Head of caudate nucleus (tissue), 42 donors: Measurements from ENCODE around the gene ADAM33.
A peak's percentile ranks its signal among the peaks of the same experiment; 100 is the strongest.

Experiments used
- DNase-seq, 42 donors: peaks; one replicate each; pipeline versions ENCODE4 v3.0.0 to v3.0.0-alpha.2; 2020 to 2021; ENCODE audit warnings: mixed read lengths in 7 of 42
- intact Hi-C: fragments of 100-400 bp; cut with DNase I; formaldehyde crosslinking; loops from one replicate; pipeline ENCODE4 v1.15.0; 2022

Gene ADAM33

DNA sequence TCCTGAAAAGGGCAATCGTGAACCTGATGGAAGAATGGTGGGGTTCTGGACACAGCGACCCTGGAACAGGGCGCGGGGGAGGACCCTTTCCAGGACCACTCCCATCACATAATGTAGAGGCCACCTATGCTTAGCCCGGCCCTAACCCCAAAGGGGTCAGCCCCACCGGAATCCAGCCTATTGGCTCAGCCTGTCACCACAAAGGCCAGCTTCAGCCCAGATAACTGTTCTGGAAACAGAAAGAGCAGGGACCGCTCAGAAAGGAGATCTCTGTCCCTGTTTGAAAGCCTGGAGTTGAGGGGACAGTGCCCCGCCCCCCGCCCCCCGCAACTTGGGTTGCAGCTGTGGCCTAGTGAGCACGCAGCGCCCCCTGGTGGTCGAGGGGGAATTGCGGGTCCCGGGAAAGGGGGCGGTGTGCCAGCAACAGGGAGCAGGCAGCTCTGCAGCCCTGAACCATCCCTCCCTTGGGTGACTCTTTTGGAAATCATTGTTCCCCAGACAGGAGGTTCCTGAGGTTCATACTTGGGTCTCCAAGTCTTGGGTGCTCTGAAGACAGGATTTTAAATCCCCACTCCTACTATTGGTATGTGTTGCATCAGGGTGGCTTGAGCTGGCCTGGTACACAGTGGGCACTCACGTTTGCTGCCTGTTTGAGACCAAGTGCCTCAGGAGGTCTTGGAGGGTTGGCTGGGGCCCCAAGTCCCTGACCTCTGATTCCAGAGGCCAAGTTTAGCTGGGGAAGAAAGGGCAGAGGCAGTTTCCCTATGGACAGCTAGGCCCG is 29.1 kb upstream of the ADAM33 start:
- peak; percentile 38 to 93 (median 82) for DNase-seq
- intact Hi-C loops = loop anchor here (5.0 kb wide), 1 partner anchor 34 kb away; no protein-coding TSS in a partner anchor

DNA sequence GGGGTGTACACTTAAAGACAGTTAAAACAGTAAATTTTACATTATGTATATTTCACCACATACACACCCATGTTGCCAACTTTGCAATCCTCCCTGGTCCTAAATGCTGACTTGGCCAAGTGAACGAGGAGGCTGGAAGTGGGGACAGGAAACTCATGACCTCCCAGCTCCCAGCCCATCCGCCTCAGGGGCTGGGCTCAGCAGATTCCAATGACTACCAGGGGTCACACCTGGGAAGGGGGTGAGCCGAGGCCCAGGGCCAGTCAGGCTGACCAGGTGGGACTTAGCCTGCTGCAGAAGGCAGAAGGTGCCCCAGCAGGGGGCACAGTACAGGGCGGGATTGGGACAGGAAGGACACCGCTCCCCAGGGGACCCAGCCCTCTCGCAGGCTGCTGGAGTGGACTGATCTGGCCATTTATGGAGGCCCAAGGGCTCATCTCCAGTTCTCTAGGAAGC is 28.2 kb upstream of the ADAM33 start:
- intact Hi-C loops = loop anchor here (5.0 kb wide), 1 partner anchor 33 kb away; no protein-coding TSS in a partner anchor
- DNase-seq = no peak

DNA sequence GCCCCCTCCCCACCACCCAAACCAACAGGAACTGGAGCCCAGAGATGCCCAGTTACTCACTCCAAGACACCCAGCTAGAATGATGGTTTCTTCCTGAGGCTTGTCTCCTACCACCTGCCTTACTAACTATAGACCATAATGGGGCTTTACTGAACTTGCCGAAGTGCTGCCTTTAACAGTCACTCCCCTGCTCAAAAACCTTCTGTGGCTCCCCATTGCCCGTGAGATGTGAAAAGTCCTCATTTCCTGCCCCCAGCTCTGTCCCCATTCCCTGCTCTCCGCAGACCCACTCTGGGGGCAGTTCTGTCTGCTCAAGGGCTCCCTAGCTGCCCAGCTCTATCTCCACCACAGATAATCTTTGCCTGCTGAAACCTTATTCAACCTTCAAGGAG is 25.7 kb upstream of the ADAM33 start:
- intact Hi-C loops = no loop called here
- DNase-seq = no peak

DNA sequence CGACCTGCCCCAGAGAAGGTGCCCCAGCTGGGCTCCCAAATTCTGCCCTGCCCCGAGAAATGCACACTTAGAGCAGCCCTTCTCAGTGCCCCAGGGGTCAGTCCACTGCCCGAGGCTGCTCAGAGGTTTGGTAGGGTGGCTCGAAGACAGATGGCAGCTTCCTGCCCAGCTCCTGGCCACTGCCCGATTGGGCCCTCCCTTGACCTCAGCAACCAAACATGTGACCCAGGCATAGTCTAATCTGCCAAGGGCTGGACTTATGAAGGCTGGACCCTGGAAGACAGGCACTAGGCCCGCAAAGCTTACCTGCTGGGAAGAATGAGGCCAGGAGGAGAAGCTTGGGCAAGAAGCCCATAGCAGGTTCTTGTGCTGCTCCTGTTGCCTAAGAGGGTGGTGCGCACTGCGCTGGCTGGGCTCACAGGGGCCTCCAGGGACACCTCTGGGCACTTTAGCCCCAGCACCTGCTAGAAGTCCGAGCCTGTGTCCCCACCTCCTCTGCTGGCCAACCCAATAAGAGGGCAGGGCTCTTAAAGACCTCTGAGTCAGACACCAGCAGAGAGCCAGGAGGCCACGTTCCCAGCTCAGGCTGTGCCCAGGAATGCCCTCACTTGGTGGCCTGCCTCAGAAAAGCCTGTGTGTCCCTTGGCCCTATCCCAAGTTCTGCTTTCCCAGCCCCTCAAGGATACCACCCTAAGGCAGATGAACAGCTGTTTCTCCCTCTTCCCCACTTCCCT is 25.1 kb upstream of the ADAM33 start:
- intact Hi-C loops = no loop called here
- DNase-seq = peak in 4 of 42 donors; percentile 7 to 56 (median 36)

DNA sequence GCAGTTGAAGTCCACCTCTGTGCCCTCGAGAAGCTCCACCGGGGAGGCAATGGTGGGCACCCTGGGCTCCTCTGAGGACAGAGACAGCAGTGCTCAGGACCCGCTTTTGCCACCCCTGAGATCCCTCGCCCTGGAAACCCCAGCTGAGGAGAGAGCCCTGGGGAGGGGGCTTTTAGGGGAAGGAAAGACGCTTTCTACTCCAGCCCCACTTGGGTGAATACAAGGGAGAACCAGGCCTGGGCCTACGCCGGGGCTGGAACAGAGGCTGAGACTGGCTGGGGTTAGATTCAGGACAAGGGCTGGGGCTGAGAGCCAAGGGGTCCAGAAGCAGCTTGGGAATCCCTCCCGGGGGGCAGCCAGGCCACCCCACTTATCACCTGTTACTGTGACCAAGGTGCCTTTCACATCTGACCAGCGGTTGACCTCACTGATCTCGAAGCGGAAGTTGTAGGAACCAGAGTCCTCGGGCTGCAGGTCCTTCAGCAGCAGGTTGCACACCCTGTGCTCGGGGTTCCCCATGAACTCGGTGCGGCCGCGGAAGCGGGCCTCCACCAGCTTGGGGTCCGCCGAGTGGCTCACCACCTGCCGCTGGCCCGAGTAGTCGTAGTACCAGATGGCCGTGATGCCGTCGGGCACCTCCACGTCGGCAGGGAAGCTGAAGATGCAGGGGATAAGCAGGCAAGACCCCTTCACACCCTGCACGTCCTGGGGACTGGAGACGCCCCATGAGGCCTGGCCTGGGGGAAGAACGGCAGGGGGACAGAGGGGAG is 24.3 kb upstream of the ADAM33 start:
- intact Hi-C loops = no loop called here
- DNase-seq = no peak

- intact Hi-C loops = no loop called here
These were observed 23.7 kb upstream of the ADAM33 start for GRCh38 chr20:3705491-3705969.

GRCh38 chr20:3704087-3704486 is 22.3 kb upstream of the ADAM33 start:
- no peak for DNase-seq
- intact Hi-C loops = no loop called here

More at GRCh38 chr20:3705491-3705969, 23.7 kb upstream of the ADAM33 start:
- no peak for DNase-seq

DNA sequence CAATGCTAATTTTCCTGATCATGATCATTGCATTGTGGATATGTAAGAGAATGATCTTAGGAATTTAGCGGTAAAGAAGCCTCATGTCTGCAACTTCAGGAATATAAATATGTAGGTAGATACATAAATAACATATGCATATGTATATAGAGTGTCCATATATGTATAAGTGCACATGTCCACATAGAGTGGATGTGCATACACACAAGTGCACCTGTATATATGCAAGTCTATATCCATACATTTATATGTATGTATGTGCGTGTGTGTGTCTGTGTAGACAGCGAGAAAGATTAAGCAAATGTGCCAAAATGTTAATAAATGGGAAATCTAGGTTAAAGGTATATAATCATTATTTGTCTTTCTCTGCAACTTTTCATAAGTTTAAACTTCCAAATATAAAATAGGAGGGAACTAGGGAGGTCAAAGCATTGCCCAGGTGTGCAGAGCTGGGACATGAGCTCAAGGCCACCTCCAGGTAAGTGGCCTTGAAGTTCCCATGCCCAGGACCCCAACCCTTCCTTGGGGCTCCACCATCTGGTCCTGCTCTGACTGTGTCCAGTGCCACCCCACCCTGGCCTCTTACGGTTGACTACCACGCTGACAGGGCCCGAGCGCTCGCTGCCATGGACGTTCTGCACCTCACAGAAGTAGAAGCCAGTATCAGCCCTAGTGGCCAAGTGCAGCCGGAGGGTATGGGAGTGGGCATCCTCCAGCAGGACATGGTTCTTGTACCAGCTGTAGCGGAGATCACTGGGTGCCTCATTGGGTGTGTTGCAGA is 21.0 kb upstream of the ADAM33 start:
- intact Hi-C loops = no loop called here
- DNase-seq = no peak

- intact Hi-C loops = no loop called here
These were observed 19.5 kb upstream of the ADAM33 start for GRCh38 chr20:3701061-3701998.

DNA sequence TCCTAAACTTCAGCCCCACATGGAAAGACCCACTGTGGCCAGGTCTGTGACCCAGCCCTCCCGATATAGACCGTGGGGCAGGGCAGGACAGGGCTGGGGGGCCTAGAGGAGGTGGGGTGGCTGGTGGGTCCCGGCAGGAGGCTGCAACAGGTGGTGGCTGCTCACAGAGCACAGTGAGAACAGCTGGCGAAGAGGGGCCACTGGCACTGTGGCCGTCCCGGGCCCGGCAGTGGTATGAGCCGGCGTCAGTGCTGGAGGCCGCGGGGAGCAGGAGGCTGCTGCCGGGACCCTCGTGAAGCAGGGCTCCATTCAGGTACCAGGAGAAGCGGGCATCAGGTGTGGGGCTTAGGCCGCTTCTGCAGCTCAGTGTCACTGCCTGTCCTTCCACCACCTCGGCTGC is 17.2 kb upstream of the ADAM33 start:
- intact Hi-C loops = no loop called here
- no peak for DNase-seq

More at GRCh38 chr20:3701061-3701998, 19.5 kb upstream of the ADAM33 start:
- DNase-seq = no peak

GRCh38 chr20:3698591-3699001 is 16.8 kb upstream of the ADAM33 start:
- DNase-seq = no peak
- intact Hi-C loops = no loop called here

DNA sequence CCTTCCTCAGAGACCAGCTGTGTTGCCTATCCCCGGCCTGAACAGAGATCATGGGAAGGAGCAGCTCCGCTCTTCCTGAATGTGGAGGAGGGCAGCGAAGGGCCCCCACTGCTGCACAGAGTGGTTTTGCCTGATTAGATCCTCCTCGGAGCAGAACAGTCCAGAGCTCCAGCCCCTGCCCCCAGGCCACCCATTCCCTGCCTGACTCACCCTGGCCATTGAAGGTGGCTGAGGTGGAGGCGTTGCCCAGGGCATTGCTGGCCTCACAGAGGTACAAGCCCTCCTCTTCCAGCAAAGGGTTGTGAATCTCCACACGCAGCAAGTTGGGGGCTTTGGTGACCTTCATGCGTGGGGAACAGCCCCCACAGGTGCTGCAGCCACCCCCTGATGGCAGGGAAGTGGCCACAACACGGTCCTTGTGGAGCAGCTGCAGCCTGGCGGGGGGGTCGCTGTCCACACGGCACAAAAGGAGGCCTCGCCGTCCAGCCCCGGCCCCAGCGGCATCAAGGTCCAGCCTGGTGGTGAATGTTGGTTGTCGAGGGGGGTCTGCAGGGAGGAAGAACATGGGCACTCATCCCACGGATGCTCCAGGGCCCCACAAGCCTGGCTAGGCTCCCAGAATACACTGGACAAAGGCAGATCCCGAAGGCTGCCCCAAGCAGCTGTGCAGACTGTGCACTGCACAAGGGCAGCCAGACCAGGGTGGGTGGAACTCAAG is 15.9 kb upstream of the ADAM33 start:
- intact Hi-C loops = no loop called here

GRCh38 chr20:3696745-3697587 is 15.2 kb upstream of the ADAM33 start:
- intact Hi-C loops = no loop called here
- no peak for DNase-seq

More for the DNA sequence above, 15.9 kb upstream of the ADAM33 start:
- DNase-seq = no peak

- intact Hi-C loops = no loop called here
- no peak for DNase-seq
These were observed 14.4 kb upstream of the ADAM33 start for GRCh38 chr20:3696200-3696599.

DNA sequence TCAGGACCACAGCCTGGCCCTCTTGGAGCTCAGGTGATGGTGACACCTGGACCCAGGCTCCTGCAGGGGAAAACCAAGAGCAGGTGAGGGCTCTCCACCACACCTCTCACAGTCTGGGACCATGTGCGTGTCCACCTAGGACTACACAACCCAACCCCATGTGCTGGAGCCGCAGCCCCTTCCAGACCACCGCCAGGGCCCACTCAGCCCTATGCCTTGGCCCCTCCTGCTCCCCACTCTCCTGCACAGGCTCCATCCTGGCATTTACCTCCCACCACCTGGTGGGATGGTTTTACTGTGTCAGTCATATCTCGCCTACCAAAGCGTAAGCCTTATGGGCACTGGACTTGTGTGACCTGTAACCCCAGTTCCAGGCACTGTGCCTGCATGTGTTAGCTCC is 13.1 kb upstream of the ADAM33 start:
- DNase-seq = no peak
- intact Hi-C loops = no loop called here

DNA sequence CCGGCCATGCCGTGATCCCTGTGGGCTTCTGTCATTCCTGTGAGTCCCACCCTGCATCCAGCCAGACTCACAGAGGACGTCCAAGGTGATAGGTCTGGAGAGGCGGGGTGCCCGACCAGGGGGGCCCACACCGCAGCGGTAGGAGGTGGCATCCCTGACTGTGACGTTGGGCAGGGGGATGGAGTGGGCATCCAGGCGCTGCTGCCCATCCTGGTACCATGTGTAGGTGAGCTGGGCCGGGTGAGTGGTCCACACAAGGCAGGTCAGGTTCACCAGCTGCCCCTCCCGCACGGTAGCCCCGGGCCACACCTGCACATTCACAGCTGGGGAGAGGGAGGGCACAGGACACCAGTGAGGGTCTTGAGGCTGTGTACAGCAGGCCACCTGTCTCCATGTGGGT is 11.6 kb upstream of the ADAM33 start:
- DNase-seq = no peak
- intact Hi-C loops = no loop called here
